Suprapubic skin (tissue), 4 donors: ENCODE data around the gene ZNF526.

Source experiments
- CTCF ChIP-seq, 2 donors: fragments of 200-600 bp in 1 of 2; fragments of 450-650 bp in 1 of 2; sonication (generic) in 1 of 2; IDR thresholded peaks; one replicate each; pipeline ENCODE4 v1.5.1; 2016 to 2019; ENCODE audit warnings: antibody characterized with exemption in 2 of 2, mild to moderate bottlenecking in 1 of 2, moderate library complexity in 1 of 2
- EP300 ChIP-seq: sonication (generic); formaldehyde crosslinking; IDR thresholded peaks from one replicate; pipeline ENCODE4 v1.6.1; 2017; ENCODE audit warnings: antibody characterized with exemption
- POLR2A ChIP-seq, 2 donors: fragments of 450-650 bp; IDR thresholded peaks; one replicate each; pipeline ENCODE4 v1.6.1; 2017; ENCODE audit warnings: antibody characterized with exemption in 2 of 2, mild to moderate bottlenecking in 2 of 2, moderate library complexity in 2 of 2
- POLR2AphosphoS5 ChIP-seq, 3 donors: sonication (generic); formaldehyde crosslinking; IDR thresholded peaks; one replicate each; pipeline ENCODE4 v1.6.1; 2017; ENCODE audit warnings: antibody characterized with exemption in 3 of 3

- TF ChIP-seq EP300 (no peak), POLR2A (IDR thresholded peaks at IDR 0.05) (no peak), CTCF (IDR thresholded peaks at IDR 0.05) (no peak), POLR2AphosphoS5 (IDR thresholded peaks at IDR 0.05) (no peak)
Measured at GRCh38 chr19:42229301-42229854, 9.3 kb downstream of the ZNF526 start.
